Stimulated activated CD8-positive, alpha-beta memory T cell treated with anti-CD3 and anti-CD28 coated beads, Interleukin-15, amount 100 ng/mL, for 24 hours (primary cell): ENCODE results near the gene ZNF547.

ENCODE experiments used
- DNase-seq: peaks from one replicate; pipeline ENCODE4 v3.0.0-alpha.2; 2020; ENCODE audit warnings: low read depth

The ZNF547 gene

GRCh38 chr19:57362997-57363687 is at the start of gene ZNF547, which contains the start of gene TRAPPC2B:
Gene ZNF547, plus strand, starts transcription at chr19:57363551. Its CDS starts 5,005 bp downstream, at chr19:57368556.
Gene TRAPPC2B, plus strand, starts transcription at chr19:57363551. Its CDS starts 1,283 bp downstream, at chr19:57364834.
- DNase-seq: peak; percentile 95

DNA sequence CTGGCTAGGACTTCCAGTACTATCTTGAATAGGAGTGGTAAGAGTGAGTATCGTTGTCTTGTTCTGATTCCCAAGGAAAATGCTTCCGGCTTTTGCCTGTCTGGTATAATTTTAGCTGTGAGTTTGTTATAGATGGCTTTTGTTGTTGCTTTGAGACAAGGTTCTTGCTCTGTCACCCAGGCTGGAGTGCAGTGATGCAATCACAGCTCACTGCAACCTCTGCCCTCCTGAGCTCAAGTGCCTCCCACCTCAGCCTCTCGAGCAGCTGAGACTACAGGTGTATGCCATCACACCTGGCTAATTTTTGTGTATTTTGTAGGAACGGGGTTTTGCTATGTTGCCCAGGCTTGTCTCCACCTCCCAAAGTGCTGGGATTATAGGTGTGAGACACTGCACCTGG is 49.2 kb upstream of the ZNF547 start:
- DNase-seq: no peak

DNA sequence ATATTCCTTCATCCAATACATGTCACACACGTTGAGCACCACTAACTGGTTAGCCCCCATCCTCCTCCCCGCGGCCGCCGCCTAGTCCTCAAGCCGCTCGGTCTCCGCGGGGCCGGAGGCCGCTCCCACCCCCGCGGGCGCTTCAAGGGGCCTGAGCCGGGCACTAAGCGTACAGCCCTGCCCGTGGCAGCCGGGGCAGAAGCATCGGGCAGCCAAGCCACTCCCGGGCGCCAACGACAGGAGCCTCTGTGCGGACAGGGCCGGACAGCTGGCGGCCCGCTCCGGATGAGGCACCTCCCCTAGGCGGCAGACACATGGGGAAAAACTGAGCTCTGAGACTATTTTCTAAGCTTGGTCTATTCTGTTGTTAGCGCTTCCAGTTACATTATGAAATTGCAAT is 45.8 kb upstream of the ZNF547 start:
- no peak for DNase-seq

DNA sequence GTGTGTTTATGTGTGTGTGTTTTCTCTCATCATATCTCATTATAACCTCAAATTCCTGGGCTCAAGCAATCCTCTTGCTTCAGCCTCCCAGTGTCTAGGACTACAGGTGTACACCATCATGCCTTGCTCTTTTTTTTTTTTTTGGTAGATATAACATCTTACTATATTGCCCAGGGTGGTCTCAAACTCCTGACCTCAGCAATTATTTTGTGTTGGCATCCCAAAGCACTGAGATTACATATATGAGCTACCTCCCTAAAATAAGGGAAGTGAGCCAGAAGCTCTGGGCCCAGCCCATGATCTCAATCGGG is 43.5 kb upstream of the ZNF547 start:
- no peak for DNase-seq

DNA sequence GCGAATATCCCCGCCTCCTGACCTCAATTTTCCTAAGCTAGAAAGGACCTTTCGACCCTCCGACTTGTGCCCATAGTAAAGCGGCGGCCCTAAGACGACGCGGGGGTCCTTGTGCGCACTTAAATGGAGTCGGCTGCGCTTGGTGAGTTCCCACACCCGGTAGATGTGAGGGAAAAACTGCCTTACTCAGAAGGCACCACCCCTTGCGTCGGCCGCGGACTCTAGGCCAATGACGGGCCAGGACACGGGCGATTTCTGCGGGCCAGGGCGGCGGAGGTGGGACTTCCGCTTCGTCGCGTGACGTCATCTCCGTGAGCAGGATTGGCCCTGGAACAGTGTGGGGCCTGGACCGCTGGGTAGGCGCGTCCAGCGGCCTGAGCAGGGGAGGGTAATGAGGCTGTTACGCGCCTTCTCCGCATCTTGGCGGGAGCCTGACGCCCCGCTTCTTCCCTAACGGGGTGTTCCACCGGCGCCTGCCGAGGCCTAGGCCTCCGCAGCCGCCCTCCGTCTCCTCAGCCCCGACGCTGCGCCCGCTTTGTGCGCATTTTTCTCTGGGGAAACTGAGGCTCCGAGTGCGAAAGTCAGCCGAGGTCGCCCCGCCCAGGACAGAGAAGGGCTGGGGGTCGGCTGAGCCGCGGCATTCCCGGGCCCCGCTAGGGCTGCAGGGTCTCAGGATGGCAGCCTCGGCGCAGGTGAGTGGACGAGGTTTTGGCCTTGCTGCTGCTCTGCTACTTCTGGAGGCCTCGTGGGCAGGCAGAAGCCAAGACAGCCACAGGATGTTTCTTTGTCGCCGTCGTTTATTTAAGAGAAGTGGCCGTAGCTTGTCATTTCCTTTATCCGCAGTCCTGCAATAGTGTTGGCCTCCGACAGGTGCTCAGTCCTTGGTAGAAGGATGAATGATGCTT is 42.9 kb upstream of the ZNF547 start, which contains the start of gene ZNF543:
TSS of gene ZNF543 (plus strand) at position 293 of the 905 bp plus-strand sequence. CDS start at position 675, 382 bp downstream.
- DNase-seq: peak; percentile 81

- DNase-seq: no peak
Observed at GRCh38 chr19:57321116-57321515, 42.2 kb upstream of the ZNF547 start.

DNA sequence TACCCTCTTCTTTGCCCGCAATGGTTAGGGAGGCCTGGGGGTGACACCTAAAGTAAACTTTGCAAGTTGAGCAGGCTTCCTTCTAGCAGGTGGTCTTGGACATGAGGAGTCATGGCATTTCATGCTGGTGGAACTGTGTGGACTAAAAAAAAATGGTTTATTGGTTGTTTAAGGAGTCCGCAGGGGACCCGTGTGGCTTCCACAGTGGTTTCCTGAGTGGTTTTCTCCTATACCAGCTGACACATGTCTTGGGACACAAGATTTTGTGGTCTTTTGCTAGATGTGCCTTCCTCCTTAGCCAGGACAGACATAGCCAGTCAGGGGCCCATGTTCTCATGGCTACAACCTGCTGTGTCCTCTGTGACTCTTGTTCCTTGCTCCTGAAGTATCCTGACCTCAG is 41.6 kb upstream of the ZNF547 start:
- DNase-seq: no peak

- no peak for DNase-seq
Observed at GRCh38 chr19:57324992-57325391, 38.4 kb upstream of the ZNF547 start.

DNA sequence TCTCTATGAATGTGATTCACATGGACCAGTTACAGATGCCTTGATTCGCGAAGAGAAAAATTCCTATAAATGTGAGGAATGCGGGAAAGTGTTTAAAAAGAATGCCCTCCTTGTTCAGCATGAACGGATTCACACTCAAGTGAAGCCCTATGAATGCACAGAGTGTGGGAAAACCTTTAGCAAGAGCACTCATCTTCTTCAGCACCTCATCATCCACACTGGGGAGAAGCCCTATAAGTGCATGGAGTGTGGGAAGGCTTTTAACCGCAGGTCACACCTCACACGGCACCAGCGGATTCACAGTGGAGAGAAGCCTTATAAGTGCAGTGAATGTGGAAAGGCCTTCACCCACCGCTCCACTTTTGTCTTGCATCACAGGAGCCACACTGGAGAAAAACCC is 35.4 kb upstream of the ZNF547 start:
- no peak for DNase-seq

- DNase-seq: no peak
Observed at GRCh38 chr19:57334191-57334590, 29.2 kb upstream of the ZNF547 start.

DNA sequence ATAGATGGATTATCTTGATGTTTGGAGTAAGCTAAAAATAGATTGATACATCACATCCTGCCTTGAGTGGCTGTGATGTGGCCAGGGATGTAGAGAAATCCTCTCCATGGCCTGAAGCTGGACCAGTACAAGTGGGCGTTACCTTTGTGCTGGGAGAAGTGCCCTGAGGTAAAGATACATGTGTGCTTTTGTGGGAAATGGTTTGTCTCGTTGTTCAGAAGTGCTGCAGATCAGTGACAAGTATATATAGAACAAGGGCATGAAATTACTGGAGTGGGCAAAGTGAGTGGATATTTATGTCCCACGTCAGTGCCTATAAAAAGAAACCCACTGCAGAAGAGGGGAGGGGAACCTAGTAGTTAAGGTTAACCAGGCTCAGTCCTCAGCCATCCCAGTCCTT is 24.5 kb upstream of the ZNF547 start:
- no peak for DNase-seq

DNA sequence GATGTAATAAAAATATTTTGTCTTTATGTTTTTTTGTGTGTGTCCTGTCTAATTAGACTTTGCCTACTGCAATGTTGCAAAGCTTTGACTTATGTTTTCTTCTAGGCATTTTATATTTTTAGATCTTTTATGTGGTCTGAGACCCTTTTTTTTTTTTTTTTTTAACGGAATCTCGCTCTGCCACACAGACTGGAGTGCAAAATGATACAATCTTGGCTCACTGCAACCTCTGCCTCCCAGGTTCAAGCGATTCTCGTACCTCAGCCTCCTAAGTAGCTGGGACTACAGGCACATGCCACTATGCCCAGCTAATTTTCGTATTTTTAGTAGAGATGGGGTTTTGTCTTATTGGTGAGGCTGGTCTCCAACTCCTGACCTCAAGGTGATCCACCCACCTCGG is 20.8 kb upstream of the ZNF547 start:
- DNase-seq: no peak

- no peak for DNase-seq
Observed at GRCh38 chr19:57348136-57348535, 15.2 kb upstream of the ZNF547 start.

- peak; percentile 49 for DNase-seq
Observed at GRCh38 chr19:57350877-57351805, 12.2 kb upstream of the ZNF547 start, which contains the start of gene ZNF304. Gene ZNF304, plus strand, starts transcription at chr19:57351271. Its CDS starts 394 bp downstream, at chr19:57351665.

GRCh38 chr19:57351867-57352266 is 11.5 kb upstream of the ZNF547 start:
- DNase-seq: no peak

- DNase-seq: no peak
Observed at GRCh38 chr19:57355916-57356315, 7.4 kb upstream of the ZNF547 start.

DNA sequence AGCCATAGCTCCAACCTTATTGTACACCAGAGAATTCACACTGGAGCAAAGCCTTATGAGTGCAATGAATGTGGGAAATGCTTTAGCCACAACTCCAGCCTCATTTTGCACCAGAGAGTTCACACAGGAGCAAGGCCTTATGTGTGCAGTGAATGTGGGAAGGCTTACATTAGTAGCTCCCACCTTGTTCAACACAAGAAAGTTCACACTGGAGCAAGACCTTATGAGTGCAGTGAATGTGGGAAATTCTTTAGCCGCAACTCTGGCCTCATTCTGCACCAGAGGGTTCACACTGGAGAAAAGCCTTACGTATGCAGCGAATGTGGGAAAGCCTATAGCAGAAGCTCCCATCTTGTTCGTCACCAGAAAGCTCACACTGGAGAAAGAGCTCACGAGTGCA is 5.9 kb upstream of the ZNF547 start:
- no peak for DNase-seq

- no peak for DNase-seq
Observed at GRCh38 chr19:57359300-57359699, 4.1 kb upstream of the ZNF547 start.

- no peak for DNase-seq
Observed at GRCh38 chr19:57362419-57362818, 932 bp upstream of the ZNF547 start.

GRCh38 chr19:57363688-57364181 is 384 bp downstream of the ZNF547 start:
- DNase-seq: no peak

DNA sequence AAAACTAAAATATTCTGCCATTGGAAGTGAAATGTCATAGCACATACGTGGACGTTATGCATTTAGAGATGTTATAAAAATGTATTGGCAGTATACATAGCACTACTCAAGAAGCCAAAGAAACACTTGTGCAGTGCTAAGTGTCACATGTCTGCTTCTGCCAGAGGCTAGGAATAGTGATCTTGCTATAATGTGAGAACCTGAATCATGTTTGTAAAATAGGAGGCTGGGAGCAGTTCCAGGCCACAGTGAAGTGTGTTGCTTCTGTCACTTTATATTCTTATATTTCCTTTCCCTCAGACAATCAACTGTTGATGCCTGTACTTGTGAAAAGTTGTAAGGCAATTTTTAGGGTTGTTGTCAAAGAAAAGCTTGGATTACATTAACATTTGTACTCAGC is 3.4 kb downstream of the ZNF547 start:
- no peak for DNase-seq

- no peak for DNase-seq
Observed at GRCh38 chr19:57374179-57374578, 10.8 kb downstream of the ZNF547 start.
